IMR-90 (cell line): ENCODE data around the gene PIEZO2. TPM values are rescaled to one million over a fixed set of nuclear protein-coding genes. Genes with fewer than 3 reads are reported as not detected.

Experiments used
- ATAC-seq: fragments of 200-7000 bp; cut with Tn5 transposase; 2 replicates; pipeline ENCODE4 v1.9.1; 2020; ENCODE audit warnings: low read depth, mild to moderate bottlenecking, moderate library complexity
- BruUV-seq: library from RNA; stranded (reverse); fragments of 400-500 nt; replicated peaks from 2 replicates; lab custom pipeline; 2021; lab: Mats Ljungman, UMichigan
- CTCF ChIA-PET: fragments of 300-600 bp; formaldehyde crosslinking; extraction: SDS; loops from one replicate; lab custom pipeline; 2021; ENCODE audit warnings: antibody characterized with exemption; lab: Yijun Ruan, JAX
- POLR2A ChIA-PET: fragments of 300-600 bp; sonication (Branson Sonifier 250); formaldehyde crosslinking; loops from one replicate; lab custom pipeline; 2022; ENCODE audit warnings: antibody characterized with exemption; ENCODE audit not compliant: unreplicated experiment; lab: Charles Lee
- DNase-seq: peaks from one replicate; pipeline ENCODE4 v3.0.0; 2013
- H2AFZ ChIP-seq: replicated peaks from 2 replicates; pipeline ENCODE3; 2013; ENCODE audit warnings: low read length, mild to moderate bottlenecking; ENCODE audit not compliant: poor library complexity
- H2AK5ac ChIP-seq: 2 replicates; pipeline ENCODE4 v1.6.1; 2013; ENCODE audit warnings: low read depth, low read length, inconsistent platforms
- H2AK9ac ChIP-seq: replicated peaks from 2 replicates; pipeline ENCODE3; 2013; ENCODE audit warnings: mild to moderate bottlenecking, low read depth, low read length, moderate library complexity; ENCODE audit not compliant: poor library complexity
- H2BK120ac ChIP-seq: 2 replicates; pipeline ENCODE4 v1.6.1; 2013; ENCODE audit warnings: low read depth, low read length, inconsistent platforms
- H2BK15ac ChIP-seq: 3 replicates; pipeline ENCODE4 v1.6.1; 2013; ENCODE audit warnings: low read depth, low read length, inconsistent platforms
- H2BK20ac ChIP-seq: 2 replicates; pipeline ENCODE4 v1.6.1; 2013; ENCODE audit warnings: low read depth, mild to moderate bottlenecking, inconsistent platforms, low read length, moderate library complexity
- H2BK5ac ChIP-seq: 2 replicates; pipeline ENCODE4 v1.6.1; 2013; ENCODE audit warnings: mild to moderate bottlenecking, low read depth, low read length, inconsistent platforms; ENCODE audit not compliant: poor library complexity, severe bottlenecking
- H3K14ac ChIP-seq: replicated peaks from 2 replicates; pipeline ENCODE4 v1.6.1; 2013; ENCODE audit warnings: low read depth, low read length, inconsistent platforms
- H3K18ac ChIP-seq: 2 replicates; pipeline ENCODE4 v1.6.1; 2013; ENCODE audit warnings: low read depth, low read length, control low read depth
- H3K23ac ChIP-seq: 2 replicates; pipeline ENCODE4 v1.6.1; 2013; ENCODE audit warnings: low read depth, low read length, inconsistent platforms
- H3K27ac ChIP-seq: 2 replicates; pipeline ENCODE4 v1.5.1; 2013; ENCODE audit warnings: mild to moderate bottlenecking, control low read depth, low read length; ENCODE audit not compliant: insufficient read depth
- H3K27me3 ChIP-seq: 2 replicates; pipeline ENCODE4 v1.6.1; 2013; ENCODE audit warnings: low read length; ENCODE audit not compliant: control insufficient read depth, insufficient read depth
- H3K36me3 ChIP-seq: 2 replicates; pipeline ENCODE4 v1.6.1; 2013; ENCODE audit warnings: low read length, mixed read lengths; ENCODE audit not compliant: control insufficient read depth, insufficient read depth
- H3K4ac ChIP-seq: 2 replicates; pipeline ENCODE4 v1.6.1; 2013; ENCODE audit warnings: low read depth, low read length, inconsistent platforms
- H3K4me1 ChIP-seq: 2 replicates; pipeline ENCODE4 v1.6.1; 2013; ENCODE audit warnings: low read length, mixed read lengths; ENCODE audit not compliant: control insufficient read depth, insufficient read depth
- H3K4me2 ChIP-seq: 2 replicates; pipeline ENCODE4 v1.6.1; 2013; ENCODE audit warnings: low read depth, mild to moderate bottlenecking, control low read depth, low read length, moderate library complexity
- H3K4me3 ChIP-seq: 2 replicates; pipeline ENCODE4 v1.5.1; 2013; ENCODE audit warnings: low read depth, mild to moderate bottlenecking, control low read depth, low read length, moderate library complexity; ENCODE audit not compliant: insufficient read depth
- H3K56ac ChIP-seq: 2 replicates; pipeline ENCODE4 v1.6.1; 2013; ENCODE audit warnings: low read length, inconsistent platforms; ENCODE audit not compliant: insufficient read depth; ENCODE audit errors: extremely low read depth
- H3K79me1 ChIP-seq, 2 experiments: 2 replicates each; pipeline ENCODE4 v1.6.1; 2013; ENCODE audit warnings: low read length in 2 of 2, inconsistent platforms in 1 of 2, low read depth in 1 of 2
- H3K9ac ChIP-seq: 2 replicates; pipeline ENCODE4 v1.6.1; 2013; ENCODE audit warnings: low read depth, low read length, control low read depth
- H3K9me1 ChIP-seq: 2 replicates; pipeline ENCODE4 v1.6.1; 2013; ENCODE audit warnings: low read length, inconsistent platforms; ENCODE audit not compliant: insufficient read depth
- H3K9me3 ChIP-seq: 2 replicates; pipeline ENCODE4 v1.6.1; 2013; ENCODE audit warnings: low read length; ENCODE audit not compliant: control insufficient read depth, insufficient read depth
- H4K20me1 ChIP-seq: 2 replicates; pipeline ENCODE4 v1.6.1; 2013; ENCODE audit warnings: low read length, inconsistent platforms; ENCODE audit not compliant: insufficient read depth
- H4K5ac ChIP-seq: 2 replicates; pipeline ENCODE4 v1.6.1; 2013; ENCODE audit warnings: mild to moderate bottlenecking, low read depth, low read length, control low read depth
- H4K8ac ChIP-seq, 2 experiments: 2 replicates each; pipeline ENCODE4 v1.6.1; 2013; ENCODE audit warnings: low read depth in 2 of 2, low read length in 2 of 2, control low read depth in 1 of 2, inconsistent platforms in 1 of 2
- H4K91ac ChIP-seq: 2 replicates; pipeline ENCODE4 v1.6.1; 2013; ENCODE audit warnings: low read depth, low read length, inconsistent platforms; ENCODE audit not compliant: insufficient read depth
- BHLHE40 ChIP-seq: fragments of 150-350 bp; IDR thresholded peaks from 2 replicates; pipeline ENCODE4 v1.6.1; 2016; ENCODE audit warnings: mild to moderate bottlenecking, low read depth, low read length
- CHD1 ChIP-seq: IDR thresholded peaks from 2 replicates; pipeline ENCODE4 v1.6.1; 2012; ENCODE audit warnings: low read depth, low read length, improper control_type of control experiment
- MAZ ChIP-seq: IDR thresholded peaks from 2 replicates; pipeline ENCODE4 v1.6.1; 2012; ENCODE audit warnings: low read depth, mild to moderate bottlenecking, low read length, improper control_type of control experiment, moderate library complexity, borderline replicate concordance
- NFE2L2 ChIP-seq: fragments of 150-350 bp; IDR thresholded peaks from 2 replicates; pipeline ENCODE4 v1.6.1; 2016; ENCODE audit warnings: low read depth, mild to moderate bottlenecking, low read length
- RAD21 ChIP-seq: IDR thresholded peaks from 2 replicates; pipeline ENCODE4 v1.6.1; 2012; ENCODE audit warnings: low read length, improper control_type of control experiment
- RFX5 ChIP-seq: IDR thresholded peaks from 2 replicates; pipeline ENCODE4 v1.8.0; 2012; ENCODE audit warnings: low read depth, mild to moderate bottlenecking, low read length, moderate library complexity
- WGBS, 2 experiments: methylation state at CpG; one replicate each; pipeline versions ENCODE4 v1.1.5 to v1.1.7; 2013; ENCODE audit warnings: missing lambda C conversion rate in 2 of 2; ENCODE audit not compliant: insufficient read length in 1 of 2; ENCODE audit errors: extremely low coverage in 2 of 2; 5-methylcytosine and 5-hydroxymethylcytosine counted together
- dilution Hi-C: fragments of 300-500 bp; cut with HindIII; formaldehyde crosslinking; loops from one replicate; pipeline ENCODE4 v1.14.3; 2018; ENCODE audit warnings: low sequenced_read_pairs; ENCODE audit not compliant: unreplicated experiment
- in situ Hi-C: fragments of 300-500 bp; cut with MboI; formaldehyde crosslinking; loops from 3 replicates; pipeline ENCODE4 v1.14.3; 2019; ENCODE audit warnings: low sequenced_read_pairs, inconsistent platforms, mixed read lengths
- intact Hi-C: fragments of 100-400 bp; cut with micrococcal nuclease; formaldehyde crosslinking; loops from 2 replicates; pipeline ENCODE4 v1.10.0; 2022
- polyA plus RNA-seq, 3 experiments: library from polyadenylated mRNA; depleted of rRNA; stranded (reverse); fragments of >200 nt; gene quantifications; 2 replicates each; pipeline ENCODE4 v1.2.3, GENCODE V29; 2012; ENCODE audit warnings: low replicate concordance in 1 of 3
- total RNA-seq: library from RNA; depleted of rRNA; stranded (reverse); fragments of >200 nt; gene quantifications from 2 replicates; pipeline ENCODE4 v1.2.3, GENCODE V29; 2012
- TF ChIP-seq, protein P1 (sequence below): fragments of 150-350 bp; IDR thresholded peaks from 2 replicates; pipeline ENCODE4 v1.6.1; 2016; ENCODE audit warnings: low read depth, mild to moderate bottlenecking, low read length, moderate library complexity, borderline replicate concordance

The PIEZO2 gene
- total and polyA plus RNA-seq, 2 of the 4 experiments (the other 2 are of a cell fraction): 2.4 to 4.1 TPM

GRCh38 chr18:11055721-11056120 is 93.6 kb downstream of the PIEZO2 start:
- CTCF ChIA-PET: no interaction called here

More at GRCh38 chr18:11055721-11056120, 93.6 kb downstream of the PIEZO2 start:
- DNase-seq (no peak), ATAC-seq (no peak)
- Histone ChIP-seq H3K27ac (no peak overlapping the region), H3K4me3 (no peak overlapping the region), H2AK5ac (no peak overlapping the region), H3K4me1 (peaks cover 2% of the 10 kb centered on the region; the same call in 1 of the 2 replicates), H2BK5ac (no peak overlapping the region), H3K14ac (no peak overlapping the region), H3K9me3 (no peaks in the 10 kb centered on the region), H2AK9ac (no peak overlapping the region), H2BK120ac (no peak overlapping the region), H3K79me1 (no peaks in the 10 kb centered on the region), H2BK15ac (no peak overlapping the region), H3K4ac (no peak overlapping the region), H4K5ac (no peak overlapping the region; the same call in 1 of the 2 replicates), H3K36me3 (no peaks in the 10 kb centered on the region), H2BK20ac (no peak overlapping the region), H3K27me3 (no peaks in the 10 kb centered on the region), H2AFZ (no peak overlapping the region), H3K18ac (no peak overlapping the region), H3K9me1 (no peaks in the 10 kb centered on the region), H4K91ac (no peak overlapping the region), H4K20me1 (no peaks in the 10 kb centered on the region), H3K4me2 (no peak overlapping the region), H3K56ac (no peak overlapping the region), H4K8ac (no peak overlapping the region), H3K9ac (no peak overlapping the region), H3K23ac (no peak overlapping the region)
- in situ Hi-C loops: no loop called here
- 79% methylated on average over 5 of the region's 8 CpGs; no CpG with 5 or more reads in 1 of the 2 experiments for WGBS, 2 experiments
- dilution Hi-C loops: no loop called here
- no TSS peak for BruUV-seq
- POLR2A ChIA-PET: no interaction called here
- intact Hi-C loops: no loop called here
- TF ChIP-seq CHD1: no peak
- TF ChIP-seq, protein P1, sequence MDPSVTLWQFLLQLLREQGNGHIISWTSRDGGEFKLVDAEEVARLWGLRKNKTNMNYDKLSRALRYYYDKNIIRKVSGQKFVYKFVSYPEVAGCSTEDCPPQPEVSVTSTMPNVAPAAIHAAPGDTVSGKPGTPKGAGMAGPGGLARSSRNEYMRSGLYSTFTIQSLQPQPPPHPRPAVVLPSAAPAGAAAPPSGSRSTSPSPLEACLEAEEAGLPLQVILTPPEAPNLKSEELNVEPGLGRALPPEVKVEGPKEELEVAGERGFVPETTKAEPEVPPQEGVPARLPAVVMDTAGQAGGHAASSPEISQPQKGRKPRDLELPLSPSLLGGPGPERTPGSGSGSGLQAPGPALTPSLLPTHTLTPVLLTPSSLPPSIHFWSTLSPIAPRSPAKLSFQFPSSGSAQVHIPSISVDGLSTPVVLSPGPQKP: no peak
- no peak for TF ChIP-seq NFE2L2
- no peak for TF ChIP-seq RFX5
- TF ChIP-seq BHLHE40: no peak
- no peak for TF ChIP-seq RAD21
- no peak for TF ChIP-seq MAZ
